ENCODE results near the gene NCAPG.

GRCh38 chr4:17876943-17877342 is 66.2 kb downstream of the NCAPG start:
- TF ChIP-seq CTCF (conservative IDR thresholded peaks at IDR 0.05 in 1 of 2, IDR thresholded peaks at IDR 0.05 in 1 of 2; ENCODE audit: low read depth in 1 of 2, low read length in 2 of 2) (no peak), EZH2 (IDR thresholded peaks at IDR 0.05; ENCODE audit: low read length, missing control alignments) (no peak)
